Suprapubic skin (tissue), 3 donors: ENCODE measurements around the gene GNA15.

Experiments used
- POLR2A ChIP-seq, 2 donors: fragments of 450-650 bp; IDR thresholded peaks; one replicate each; pipeline ENCODE4 v1.6.1; 2017; ENCODE audit warnings: antibody characterized with exemption in 2 of 2, mild to moderate bottlenecking in 2 of 2, moderate library complexity in 2 of 2
- TF ChIP-seq, protein P1 (sequence below), 2 donors: fragments of 200-600 bp in 1 of 2; fragments of 450-650 bp in 1 of 2; sonication (generic) in 1 of 2; IDR thresholded peaks; one replicate each; pipeline ENCODE4 v1.5.1; 2016 to 2019; ENCODE audit warnings: antibody characterized with exemption in 2 of 2, mild to moderate bottlenecking in 1 of 2, moderate library complexity in 1 of 2

- TF ChIP-seq, protein P1, sequence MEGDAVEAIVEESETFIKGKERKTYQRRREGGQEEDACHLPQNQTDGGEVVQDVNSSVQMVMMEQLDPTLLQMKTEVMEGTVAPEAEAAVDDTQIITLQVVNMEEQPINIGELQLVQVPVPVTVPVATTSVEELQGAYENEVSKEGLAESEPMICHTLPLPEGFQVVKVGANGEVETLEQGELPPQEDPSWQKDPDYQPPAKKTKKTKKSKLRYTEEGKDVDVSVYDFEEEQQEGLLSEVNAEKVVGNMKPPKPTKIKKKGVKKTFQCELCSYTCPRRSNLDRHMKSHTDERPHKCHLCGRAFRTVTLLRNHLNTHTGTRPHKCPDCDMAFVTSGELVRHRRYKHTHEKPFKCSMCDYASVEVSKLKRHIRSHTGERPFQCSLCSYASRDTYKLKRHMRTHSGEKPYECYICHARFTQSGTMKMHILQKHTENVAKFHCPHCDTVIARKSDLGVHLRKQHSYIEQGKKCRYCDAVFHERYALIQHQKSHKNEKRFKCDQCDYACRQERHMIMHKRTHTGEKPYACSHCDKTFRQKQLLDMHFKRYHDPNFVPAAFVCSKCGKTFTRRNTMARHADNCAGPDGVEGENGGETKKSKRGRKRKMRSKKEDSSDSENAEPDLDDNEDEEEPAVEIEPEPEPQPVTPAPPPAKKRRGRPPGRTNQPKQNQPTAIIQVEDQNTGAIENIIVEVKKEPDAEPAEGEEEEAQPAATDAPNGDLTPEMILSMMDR (IDR thresholded peaks at IDR 0.05): no peak
- TF ChIP-seq POLR2A (IDR thresholded peaks at IDR 0.05): no peak
Measured at GRCh38 chr19:3120611-3121276, 15.1 kb upstream of the GNA15 start.
